Measurements from ENCODE around the gene NYNRIN. TPM values are rescaled to one million over a fixed set of nuclear protein-coding genes. Genes with fewer than 3 reads are reported as not detected.

Gene NYNRIN
- total RNA-seq, 1 experiment from 2014 or later: 0.31 TPM

DNA sequence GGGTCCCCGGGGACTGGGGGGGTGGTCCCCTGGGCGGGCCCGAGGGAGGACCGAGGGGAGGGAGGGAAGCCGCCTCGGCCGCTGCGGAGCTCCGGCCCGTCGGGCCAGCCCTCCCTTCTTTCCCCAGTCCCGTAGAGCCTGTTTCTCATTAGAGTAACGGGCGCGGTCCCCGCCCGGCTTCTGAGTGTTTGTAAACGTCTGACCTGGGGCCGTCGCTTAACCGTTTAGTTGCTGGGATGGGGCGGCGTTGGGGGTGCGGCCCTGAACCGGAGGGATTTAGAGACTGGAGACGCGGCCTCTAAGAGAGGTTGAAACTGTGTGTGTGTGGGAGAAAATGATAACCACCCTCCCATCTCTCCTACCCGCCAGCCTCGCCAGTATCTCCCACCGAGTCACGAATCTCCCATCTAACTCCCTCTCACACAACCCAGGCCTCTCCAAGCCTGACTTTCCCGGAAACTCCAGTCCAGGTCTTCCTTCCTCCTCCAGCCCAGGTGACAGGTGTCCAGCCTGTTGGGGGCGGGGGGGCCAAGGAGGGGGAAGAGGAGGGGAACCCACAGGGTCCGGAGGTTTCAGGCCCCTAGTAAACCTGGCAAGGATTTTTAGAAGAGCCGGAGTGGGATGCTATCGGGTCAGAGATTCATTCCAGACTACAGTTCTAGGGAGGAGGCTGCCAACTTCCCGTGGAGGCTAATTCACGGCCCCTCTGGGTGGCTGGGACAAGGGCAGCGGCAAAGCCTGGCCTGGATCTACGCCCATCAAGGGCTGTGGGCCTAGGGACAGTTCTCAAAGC lies 31.9 kb upstream of the NYNRIN start:
- H3K36me3 ChIP-seq (ENCODE audit: control insufficient read depth, insufficient read depth, low read length): no peaks in the 10 kb centered on the region; the same call in 1 of the 2 replicates
- ATAC-seq (peak; percentile 79), DNase-seq (ENCODE audit: low read depth, low spot score) (no peak)
- ChIA-PET CTCF (interaction anchor here (0.7 to 2.3 kb wide), 3 partner anchors 33 to 108 kb away, joined by 7 to 46 read pairs (median 8); partner anchors contain the start of gene KHNYN), POLR2A (no interaction called here)
- in situ Hi-C loops (cut with HindIII; ENCODE audit: low pct_unique_long_range_greater_than_20kb, low sequenced_read_pairs) (no loop called here), intact Hi-C loops (cut with micrococcal nuclease; ENCODE audit: unreplicated experiment) (no loop called here)
- no TSS peak for BruUV-seq (replicated peaks)
- H3K27me3 ChIP-seq (ENCODE audit: control insufficient read depth, insufficient read depth, low read length): no peaks in the 10 kb centered on the region
- peak overlapping the region; percentile 35 to 53 for H3K4me3 ChIP-seq (ENCODE audit: low read depth in 2 of 2, low read length in 2 of 2)
- H3K9me3 ChIP-seq (ENCODE audit: control insufficient read depth, insufficient read depth, low read depth, low read length): no peaks in the 10 kb centered on the region
- H3K4me1 ChIP-seq (ENCODE audit: control insufficient read depth, insufficient read depth, low read length): peaks cover 6% of the 10 kb centered on the region
- 0 out of 2 replicates have a peak overlapping the region, but pooled peaks have one; percentile 23 for H3K27ac ChIP-seq (ENCODE audit: low read length)
- TF ChIP-seq, protein P1, sequence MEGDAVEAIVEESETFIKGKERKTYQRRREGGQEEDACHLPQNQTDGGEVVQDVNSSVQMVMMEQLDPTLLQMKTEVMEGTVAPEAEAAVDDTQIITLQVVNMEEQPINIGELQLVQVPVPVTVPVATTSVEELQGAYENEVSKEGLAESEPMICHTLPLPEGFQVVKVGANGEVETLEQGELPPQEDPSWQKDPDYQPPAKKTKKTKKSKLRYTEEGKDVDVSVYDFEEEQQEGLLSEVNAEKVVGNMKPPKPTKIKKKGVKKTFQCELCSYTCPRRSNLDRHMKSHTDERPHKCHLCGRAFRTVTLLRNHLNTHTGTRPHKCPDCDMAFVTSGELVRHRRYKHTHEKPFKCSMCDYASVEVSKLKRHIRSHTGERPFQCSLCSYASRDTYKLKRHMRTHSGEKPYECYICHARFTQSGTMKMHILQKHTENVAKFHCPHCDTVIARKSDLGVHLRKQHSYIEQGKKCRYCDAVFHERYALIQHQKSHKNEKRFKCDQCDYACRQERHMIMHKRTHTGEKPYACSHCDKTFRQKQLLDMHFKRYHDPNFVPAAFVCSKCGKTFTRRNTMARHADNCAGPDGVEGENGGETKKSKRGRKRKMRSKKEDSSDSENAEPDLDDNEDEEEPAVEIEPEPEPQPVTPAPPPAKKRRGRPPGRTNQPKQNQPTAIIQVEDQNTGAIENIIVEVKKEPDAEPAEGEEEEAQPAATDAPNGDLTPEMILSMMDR (IDR thresholded peaks at IDR 0.05): no peak
- TF ChIP-seq POLR2AphosphoS5 (IDR thresholded peaks at IDR 0.05; ENCODE audit: low read depth, low read length): no peak
- no peak for TF ChIP-seq SIN3A (IDR thresholded peaks at IDR 0.05; ENCODE audit: borderline replicate concordance, insufficient read depth, low read depth, low read length)
- TF ChIP-seq, protein P2, sequence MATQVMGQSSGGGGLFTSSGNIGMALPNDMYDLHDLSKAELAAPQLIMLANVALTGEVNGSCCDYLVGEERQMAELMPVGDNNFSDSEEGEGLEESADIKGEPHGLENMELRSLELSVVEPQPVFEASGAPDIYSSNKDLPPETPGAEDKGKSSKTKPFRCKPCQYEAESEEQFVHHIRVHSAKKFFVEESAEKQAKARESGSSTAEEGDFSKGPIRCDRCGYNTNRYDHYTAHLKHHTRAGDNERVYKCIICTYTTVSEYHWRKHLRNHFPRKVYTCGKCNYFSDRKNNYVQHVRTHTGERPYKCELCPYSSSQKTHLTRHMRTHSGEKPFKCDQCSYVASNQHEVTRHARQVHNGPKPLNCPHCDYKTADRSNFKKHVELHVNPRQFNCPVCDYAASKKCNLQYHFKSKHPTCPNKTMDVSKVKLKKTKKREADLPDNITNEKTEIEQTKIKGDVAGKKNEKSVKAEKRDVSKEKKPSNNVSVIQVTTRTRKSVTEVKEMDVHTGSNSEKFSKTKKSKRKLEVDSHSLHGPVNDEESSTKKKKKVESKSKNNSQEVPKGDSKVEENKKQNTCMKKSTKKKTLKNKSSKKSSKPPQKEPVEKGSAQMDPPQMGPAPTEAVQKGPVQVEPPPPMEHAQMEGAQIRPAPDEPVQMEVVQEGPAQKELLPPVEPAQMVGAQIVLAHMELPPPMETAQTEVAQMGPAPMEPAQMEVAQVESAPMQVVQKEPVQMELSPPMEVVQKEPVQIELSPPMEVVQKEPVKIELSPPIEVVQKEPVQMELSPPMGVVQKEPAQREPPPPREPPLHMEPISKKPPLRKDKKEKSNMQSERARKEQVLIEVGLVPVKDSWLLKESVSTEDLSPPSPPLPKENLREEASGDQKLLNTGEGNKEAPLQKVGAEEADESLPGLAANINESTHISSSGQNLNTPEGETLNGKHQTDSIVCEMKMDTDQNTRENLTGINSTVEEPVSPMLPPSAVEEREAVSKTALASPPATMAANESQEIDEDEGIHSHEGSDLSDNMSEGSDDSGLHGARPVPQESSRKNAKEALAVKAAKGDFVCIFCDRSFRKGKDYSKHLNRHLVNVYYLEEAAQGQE (IDR thresholded peaks at IDR 0.05; ENCODE audit: insufficient read depth in 1 of 2, low read depth in 2 of 2, low read length in 1 of 2): no peak
- no peak for TF ChIP-seq TCF7L2 (IDR thresholded peaks at IDR 0.05; ENCODE audit: low read depth, low read length)

DNA sequence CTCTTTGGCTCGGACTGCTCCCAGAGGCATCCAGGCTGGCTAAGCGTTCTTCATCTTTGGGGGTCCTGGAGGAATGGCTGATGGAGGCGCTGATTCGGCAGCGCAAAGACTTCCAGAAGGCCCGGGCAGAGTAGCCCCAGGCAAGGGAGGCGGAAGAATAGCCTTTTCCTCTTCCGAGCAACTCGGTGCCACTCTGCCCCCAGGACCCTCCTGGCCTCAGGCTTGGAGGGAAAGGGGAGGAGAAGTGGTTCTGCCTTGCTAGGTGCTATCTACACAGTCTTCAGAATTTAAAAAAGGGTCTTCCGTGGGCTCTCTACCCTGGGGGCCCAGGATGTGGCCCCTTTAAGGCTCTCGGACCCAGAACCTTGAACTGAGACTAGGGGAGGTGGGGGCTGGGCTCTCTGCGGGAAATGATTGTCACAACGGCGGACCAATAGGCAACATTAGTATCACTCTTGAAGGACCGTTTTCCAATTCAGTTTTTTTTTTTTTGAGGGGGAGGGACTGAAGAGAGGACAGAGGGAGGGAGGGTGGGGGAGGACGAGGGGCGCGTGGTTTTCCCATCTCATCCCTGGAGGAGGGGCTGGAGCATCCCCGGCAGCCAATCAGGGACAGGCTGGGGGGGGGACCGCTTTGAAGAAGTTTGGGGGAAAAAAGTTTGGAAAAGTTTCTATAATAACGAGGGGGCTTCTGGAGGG lies 31.1 kb upstream of the NYNRIN start, which contains the start of gene NFATC4:
NFATC4 (plus strand) TSS at position 671 of the 698 bp plus-strand sequence. CDS start 157 bp downstream, outside the sequence.
- no peaks in the 10 kb centered on the region for H3K9me3 ChIP-seq (ENCODE audit: control insufficient read depth, insufficient read depth, low read depth, low read length)
- CTCF ChIA-PET: no interaction called here
- H3K36me3 ChIP-seq (ENCODE audit: control insufficient read depth, insufficient read depth, low read length): no peaks in the 10 kb centered on the region; the same call in 1 of the 2 replicates
- TF ChIP-seq, protein P2 (IDR thresholded peaks at IDR 0.05; ENCODE audit: insufficient read depth in 1 of 2, low read depth in 2 of 2, low read length in 1 of 2): no peak
- TF ChIP-seq, protein P1 (IDR thresholded peaks at IDR 0.05): no peak
- TF ChIP-seq SIN3A (IDR thresholded peaks at IDR 0.05; ENCODE audit: borderline replicate concordance, insufficient read depth, low read depth, low read length) (no peak), TCF7L2 (IDR thresholded peaks at IDR 0.05; ENCODE audit: low read depth, low read length) (no peak), POLR2AphosphoS5 (IDR thresholded peaks at IDR 0.05; ENCODE audit: low read depth, low read length) (no peak)
- 0 out of 2 replicates have a peak within 1 kb of the TSS, but pooled peaks have one; percentile 23 for H3K27ac ChIP-seq (ENCODE audit: low read length)
- DNase-seq (ENCODE audit: low read depth, low spot score) (no peak), ATAC-seq (no peak)
- POLR2A ChIA-PET: no interaction called here
- in situ Hi-C loops (cut with HindIII; ENCODE audit: low pct_unique_long_range_greater_than_20kb, low sequenced_read_pairs) (no loop called here), intact Hi-C loops (cut with micrococcal nuclease; ENCODE audit: unreplicated experiment) (no loop called here)
- peak within 1 kb of the TSS; percentile 35 to 53 for H3K4me3 ChIP-seq (ENCODE audit: low read depth in 2 of 2, low read length in 2 of 2)
- no peaks in the 10 kb centered on the region for H3K27me3 ChIP-seq (ENCODE audit: control insufficient read depth, insufficient read depth, low read length)
- BruUV-seq (replicated peaks): no TSS peak
- peaks cover 6% of the 10 kb centered on the region for H3K4me1 ChIP-seq (ENCODE audit: control insufficient read depth, insufficient read depth, low read length)
